CD14-positive monocyte (primary cell): ENCODE results near the gene SEMA6D. TPM values are rescaled to one million over a fixed set of nuclear protein-coding genes. Genes with fewer than 3 reads are reported as not detected.

Experiments
- DNase-seq, 3 donors: peaks; one replicate each; pipeline ENCODE4 v3.0.0-alpha.2; 2011 to 2022
- H2AFZ ChIP-seq: 2 replicates; pipeline ENCODE4 v1.6.0; 2012; ENCODE audit warnings: mild to moderate bottlenecking, low read depth, low read length, inconsistent platforms; ENCODE audit not compliant: insufficient read depth, poor library complexity, severe bottlenecking
- H3K27ac ChIP-seq, 2 donors: 1 replicate in 1 of 2; 2 replicates in 1 of 2; pipeline ENCODE4 v1.5.1; 2012 to 2013; ENCODE audit warnings: low read length in 2 of 2, control low read depth in 1 of 2, inconsistent platforms in 1 of 2, low read depth in 1 of 2, mild to moderate bottlenecking in 1 of 2
- H3K27me3 ChIP-seq, 2 donors: one replicate each; pipeline versions ENCODE4 v1.6.0 to v1.6.1; 2011 to 2013; ENCODE audit warnings: low read length in 2 of 2; ENCODE audit not compliant: control insufficient read depth in 2 of 2, insufficient read depth in 2 of 2
- H3K36me3 ChIP-seq, 2 donors: replicated peaks in 1 of 2; 1 replicate in 1 of 2; 2 replicates in 1 of 2; pipeline versions ENCODE4 v1.5.1 to v1.6.1; 2012 to 2013; ENCODE audit warnings: low read length in 2 of 2, control low read depth in 1 of 2, inconsistent platforms in 1 of 2, mild to moderate bottlenecking in 1 of 2; ENCODE audit not compliant: insufficient read depth in 2 of 2, control insufficient read depth in 1 of 2
- H3K4me1 ChIP-seq, 2 donors: 1 replicate in 1 of 2; 2 replicates in 1 of 2; pipeline versions ENCODE4 v1.5.1 to v1.6.1; 2012 to 2013; ENCODE audit warnings: low read length in 2 of 2, control low read depth in 1 of 2, inconsistent platforms in 1 of 2, mild to moderate bottlenecking in 1 of 2, moderate library complexity in 1 of 2; ENCODE audit not compliant: insufficient read depth in 2 of 2, control insufficient read depth in 1 of 2
- H3K4me2 ChIP-seq: replicated peaks from 2 replicates; pipeline ENCODE3; 2012; ENCODE audit warnings: low read length, moderate library complexity, mild to moderate bottlenecking; ENCODE audit not compliant: poor library complexity, severe bottlenecking; ENCODE audit errors: extremely low read depth
- H3K4me3 ChIP-seq, 3 experiments: fragments of 200-600 bp in 1 of 3; sonication (generic) in 1 of 3; replicated peaks in 1 of 3; 1 replicate in 2 of 3; 2 replicates in 1 of 3; pipeline ENCODE4 v1.5.1; 2011 to 2013; ENCODE audit warnings: low read length in 3 of 3, mild to moderate bottlenecking in 3 of 3, control low read depth in 2 of 3, low read depth in 2 of 3, inconsistent platforms in 1 of 3, moderate library complexity in 1 of 3
- H3K79me2 ChIP-seq: 2 replicates; pipeline ENCODE4 v1.6.0; 2012; ENCODE audit warnings: mild to moderate bottlenecking, control low read depth, inconsistent platforms, low read length, moderate library complexity; ENCODE audit not compliant: insufficient read depth
- H3K9ac ChIP-seq: 2 replicates; pipeline ENCODE4 v1.6.0; 2017; ENCODE audit warnings: low read length, mild to moderate bottlenecking; ENCODE audit not compliant: insufficient read depth, poor library complexity, severe bottlenecking
- H3K9me3 ChIP-seq, 2 donors: replicated peaks in 1 of 2; 1 replicate in 1 of 2; 2 replicates in 1 of 2; pipeline versions ENCODE4 v1.5.1 to v1.6.1; 2012 to 2013; ENCODE audit warnings: low read length in 2 of 2, control low read depth in 1 of 2; ENCODE audit not compliant: control insufficient read depth in 1 of 2, insufficient read depth in 1 of 2
- H4K20me1 ChIP-seq: 2 replicates; pipeline ENCODE4 v1.6.0; 2012; ENCODE audit warnings: mild to moderate bottlenecking, low read length, control low read depth, moderate library complexity; ENCODE audit not compliant: insufficient read depth
- H3K27ac Mint-ChIP-seq, 7 donors: one replicate each; pipeline ENCODE4 v1.8.0; 2020; ENCODE audit warnings: mild to moderate bottlenecking in 7 of 7, mixed read lengths in 7 of 7, moderate library complexity in 6 of 7, inconsistent platforms in 2 of 7
- H3K27me3 Mint-ChIP-seq, 3 donors: one replicate each; pipeline ENCODE4 v1.8.0; 2021 to 2022; ENCODE audit warnings: low read depth in 3 of 3, mild to moderate bottlenecking in 3 of 3, mixed read lengths in 3 of 3, moderate library complexity in 3 of 3, inconsistent platforms in 1 of 3
- H3K36me3 Mint-ChIP-seq, 2 donors: one replicate each; pipeline ENCODE4 v1.8.0; 2020; ENCODE audit warnings: mixed read lengths in 2 of 2, inconsistent platforms in 1 of 2, mild to moderate bottlenecking in 1 of 2
- H3K4me1 Mint-ChIP-seq: one replicate; pipeline ENCODE4 v1.8.0; 2020; ENCODE audit warnings: mild to moderate bottlenecking, mixed read lengths
- H3K4me3 Mint-ChIP-seq, 2 donors: one replicate each; pipeline ENCODE4 v1.8.0; 2020; ENCODE audit warnings: mild to moderate bottlenecking in 2 of 2, mixed read lengths in 2 of 2, moderate library complexity in 1 of 2
- H3K9me3 Mint-ChIP-seq, 7 donors: one replicate each; pipeline ENCODE4 v1.8.0; 2020 to 2022; ENCODE audit warnings: mixed read lengths in 7 of 7, mild to moderate bottlenecking in 6 of 7, moderate library complexity in 6 of 7, inconsistent platforms in 2 of 7
- WGBS: methylation state at CpG from one replicate; pipeline ENCODE4 v1.1.5; 2013; ENCODE audit warnings: missing lambda C conversion rate; ENCODE audit not compliant: insufficient coverage; 5-methylcytosine and 5-hydroxymethylcytosine counted together
- intact Hi-C, 2 donors: fragments of 100-400 bp; cut with micrococcal nuclease; formaldehyde crosslinking; loops; one replicate each; pipeline versions ENCODE4 v1.15.0 to v1.15.1; 2023
- polyA plus RNA-seq, 3 donors: library from polyadenylated mRNA; depleted of rRNA in 1 of 3; unstranded in 2 of 3; stranded (reverse) in 1 of 3; fragments of 300-500 nt in 2 of 3; fragments of >200 nt in 1 of 3; fragmentation: Illumina TruSeq in 2 of 3; gene quantifications; 1 replicate in 2 of 3; 2 replicates in 1 of 3; pipeline ENCODE4 v1.2.3, GENCODE V29; 2012 to 2021
- TF ChIP-seq, protein P1 (sequence below): fragments of 200-600 bp; IDR thresholded peaks from one replicate; pipeline ENCODE4 v1.8.0; 2022; ENCODE audit warnings: antibody characterized with exemption, mild to moderate bottlenecking

The SEMA6D gene
- polyA plus RNA-seq, 3 donors = not detected

DNA sequence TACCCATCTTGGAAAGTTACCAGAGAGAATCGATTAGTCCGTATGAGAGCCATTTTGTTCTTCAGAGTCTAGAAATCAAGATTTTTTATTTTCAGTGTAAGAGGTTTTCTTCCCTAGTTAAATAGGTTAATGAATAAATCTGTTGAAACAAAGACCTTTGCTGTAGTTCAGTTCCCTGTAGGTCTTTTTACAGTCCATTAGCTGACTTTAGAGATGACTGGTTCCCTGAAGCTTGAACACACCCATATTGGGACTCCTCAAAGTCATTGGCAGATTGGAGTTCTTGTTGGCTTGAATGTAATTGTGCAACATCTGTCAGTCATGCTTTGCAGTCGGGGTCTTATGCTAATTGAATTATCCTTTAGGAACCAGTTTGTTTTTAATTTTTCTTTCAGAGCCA is 45.3 kb downstream of the SEMA6D start:
- TF ChIP-seq, protein P1, sequence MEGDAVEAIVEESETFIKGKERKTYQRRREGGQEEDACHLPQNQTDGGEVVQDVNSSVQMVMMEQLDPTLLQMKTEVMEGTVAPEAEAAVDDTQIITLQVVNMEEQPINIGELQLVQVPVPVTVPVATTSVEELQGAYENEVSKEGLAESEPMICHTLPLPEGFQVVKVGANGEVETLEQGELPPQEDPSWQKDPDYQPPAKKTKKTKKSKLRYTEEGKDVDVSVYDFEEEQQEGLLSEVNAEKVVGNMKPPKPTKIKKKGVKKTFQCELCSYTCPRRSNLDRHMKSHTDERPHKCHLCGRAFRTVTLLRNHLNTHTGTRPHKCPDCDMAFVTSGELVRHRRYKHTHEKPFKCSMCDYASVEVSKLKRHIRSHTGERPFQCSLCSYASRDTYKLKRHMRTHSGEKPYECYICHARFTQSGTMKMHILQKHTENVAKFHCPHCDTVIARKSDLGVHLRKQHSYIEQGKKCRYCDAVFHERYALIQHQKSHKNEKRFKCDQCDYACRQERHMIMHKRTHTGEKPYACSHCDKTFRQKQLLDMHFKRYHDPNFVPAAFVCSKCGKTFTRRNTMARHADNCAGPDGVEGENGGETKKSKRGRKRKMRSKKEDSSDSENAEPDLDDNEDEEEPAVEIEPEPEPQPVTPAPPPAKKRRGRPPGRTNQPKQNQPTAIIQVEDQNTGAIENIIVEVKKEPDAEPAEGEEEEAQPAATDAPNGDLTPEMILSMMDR = no peak
- Histone ChIP-seq H3K9me3 (peaks cover 0 to 6% of the 10 kb centered on the region in 2 donors), H3K4me2 (no peak overlapping the region), H3K27ac (no peak overlapping the region), H3K79me2 (no peaks in the 10 kb centered on the region), H2AFZ (no peak overlapping the region), H3K27me3 (no peaks in the 10 kb centered on the region), H4K20me1 (no peaks in the 10 kb centered on the region), H3K4me3 (no peak overlapping the region), H3K9ac (no peak overlapping the region), H3K36me3 (no peaks in the 10 kb centered on the region), H3K4me1 (no peaks in the 10 kb centered on the region)
- Mint-ChIP-seq H3K27ac (no peak overlapping the region), H3K27me3 (peaks cover 0 to 3% (median 1%) of the 10 kb centered on the region in 3 donors), H3K36me3 (no peaks in the 10 kb centered on the region), H3K4me1 (no peaks in the 10 kb centered on the region), H3K9me3 (peaks cover 0 to 8% (median 7%) of the 10 kb centered on the region in 7 donors), H3K4me3 (no peak overlapping the region)
- WGBS = no CpG with 5 or more reads among the region's 3 CpGs
- DNase-seq = no peak
- intact Hi-C loops = no loop called here

DNA sequence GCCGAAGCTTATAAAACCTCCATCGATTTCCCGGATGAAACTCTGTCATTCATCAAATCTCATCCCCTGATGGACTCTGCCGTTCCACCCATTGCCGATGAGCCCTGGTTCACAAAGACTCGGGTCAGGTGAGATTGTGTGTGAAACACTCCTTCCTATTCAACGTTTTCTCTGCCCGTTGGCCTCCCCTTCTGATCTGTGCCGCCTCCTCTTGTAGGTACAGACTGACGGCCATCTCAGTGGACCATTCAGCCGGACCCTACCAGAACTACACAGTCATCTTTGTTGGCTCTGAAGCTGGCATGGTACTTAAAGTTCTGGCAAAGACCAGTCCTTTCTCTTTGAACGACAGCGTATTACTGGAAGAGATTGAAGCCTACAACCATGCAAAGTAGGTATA is 47.4 kb downstream of the SEMA6D start:
- H3K27ac Mint-ChIP-seq = no peak overlapping the region
- Histone ChIP-seq H2AFZ (no peak overlapping the region), H3K4me1 (no peaks in the 10 kb centered on the region), H3K79me2 (no peaks in the 10 kb centered on the region), H3K4me3 (no peak overlapping the region), H3K27ac (no peak overlapping the region), H3K36me3 (no peaks in the 10 kb centered on the region), H3K9ac (no peak overlapping the region), H3K27me3 (no peaks in the 10 kb centered on the region), H3K4me2 (no peak overlapping the region), H4K20me1 (no peaks in the 10 kb centered on the region), H3K9me3 (peaks cover 0 to 6% of the 10 kb centered on the region in 2 donors)
- H3K4me1 Mint-ChIP-seq = no peaks in the 10 kb centered on the region
- H3K4me3 Mint-ChIP-seq = no peak overlapping the region
- DNase-seq = no peak
- H3K36me3 Mint-ChIP-seq = no peaks in the 10 kb centered on the region
- intact Hi-C loops = no loop called here
- peaks cover 0 to 3% (median under 1%) of the 10 kb centered on the region in 3 donors for H3K27me3 Mint-ChIP-seq
- peaks cover 0 to 8% (median 7%) of the 10 kb centered on the region in 7 donors for H3K9me3 Mint-ChIP-seq
- 97% methylated on average over 10 of the region's 13 CpGs for WGBS
- TF ChIP-seq, protein P1 = no peak
